CD4-positive, alpha-beta T cell treated with Interleukin-17A for 1 hour (primary cell): ENCODE data around the gene MDC1.
A peak's percentile ranks its signal among the peaks of the same experiment; 100 is the strongest.
"Not testable (repeated sequence)": the region's sequence is repeated elsewhere in the genome, so short reads cannot be mapped to it uniquely, and the experiment has no call there.

Experiments used
- DNase-seq: peaks from one replicate; pipeline ENCODE4 v3.0.0-alpha.2; 2020

The MDC1 gene

DNA sequence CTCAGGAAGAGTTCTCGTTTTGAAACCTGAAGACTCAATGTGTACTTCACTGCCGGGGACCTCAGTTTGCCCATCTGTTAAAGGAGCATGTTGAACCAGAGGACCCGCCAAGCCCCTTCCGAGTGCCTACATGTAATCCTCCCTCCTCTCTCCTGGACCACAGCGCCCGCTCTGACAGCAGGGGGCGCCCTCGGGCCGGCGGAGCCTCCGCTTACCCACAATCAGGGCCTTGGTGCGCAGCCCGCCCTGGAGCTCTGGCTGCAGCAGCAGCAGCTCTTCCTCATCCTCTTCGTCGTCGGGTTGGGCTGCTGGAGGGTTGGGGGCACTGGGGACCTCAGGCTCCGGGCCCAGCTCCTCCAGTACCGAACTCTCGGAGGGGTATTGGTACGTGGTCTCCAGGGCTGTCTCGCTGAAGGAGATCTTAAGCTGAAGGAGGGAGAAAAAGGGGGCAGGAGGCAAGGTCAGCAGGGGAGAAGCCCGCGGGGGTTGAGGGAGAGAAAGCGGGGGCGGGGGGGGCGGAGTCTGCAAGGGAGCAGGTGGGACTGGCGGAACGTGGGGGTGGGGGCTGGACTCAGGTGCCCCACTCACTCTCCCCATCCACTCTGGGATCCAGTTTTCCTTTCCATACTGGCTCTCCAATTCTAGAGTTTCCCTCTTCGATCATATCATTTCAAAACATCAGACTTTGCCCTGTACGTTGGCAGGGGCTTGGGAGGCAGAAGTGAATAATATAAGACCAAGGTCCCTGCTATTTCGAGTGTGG lies 37.9 kb downstream of the MDC1 start:
- peak; percentile 92 for DNase-seq

DNA sequence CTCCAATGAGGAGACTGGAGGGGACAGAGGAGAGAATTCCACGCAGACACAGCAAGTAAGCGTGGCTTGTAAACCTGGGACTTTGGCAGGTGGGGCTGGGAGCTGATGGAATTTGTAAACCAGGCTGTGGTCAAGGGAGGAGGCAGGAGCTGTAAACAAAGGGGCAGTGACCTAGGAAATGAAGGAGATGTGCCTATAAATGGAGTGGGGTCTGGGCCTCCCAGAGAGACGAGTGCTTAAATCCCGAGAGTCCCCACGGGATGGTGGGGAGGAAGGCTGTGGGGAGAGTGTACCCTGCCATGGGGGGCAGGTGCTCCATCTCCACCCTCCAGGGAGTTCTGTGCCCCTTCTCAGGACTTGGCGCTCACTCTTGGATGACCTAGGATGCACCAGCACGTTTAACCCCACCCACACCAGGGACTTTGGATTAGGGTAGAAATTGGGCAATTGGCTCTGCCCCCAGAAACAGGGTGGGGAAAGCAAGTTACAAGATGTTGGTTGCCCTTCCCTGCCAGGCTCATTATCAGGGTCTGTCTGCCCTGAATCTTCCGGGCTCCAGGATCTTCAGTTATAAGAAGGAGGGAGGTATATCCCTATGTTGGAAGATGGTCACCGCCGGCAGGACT lies 40.3 kb downstream of the MDC1 start:
- no peak for DNase-seq

DNA sequence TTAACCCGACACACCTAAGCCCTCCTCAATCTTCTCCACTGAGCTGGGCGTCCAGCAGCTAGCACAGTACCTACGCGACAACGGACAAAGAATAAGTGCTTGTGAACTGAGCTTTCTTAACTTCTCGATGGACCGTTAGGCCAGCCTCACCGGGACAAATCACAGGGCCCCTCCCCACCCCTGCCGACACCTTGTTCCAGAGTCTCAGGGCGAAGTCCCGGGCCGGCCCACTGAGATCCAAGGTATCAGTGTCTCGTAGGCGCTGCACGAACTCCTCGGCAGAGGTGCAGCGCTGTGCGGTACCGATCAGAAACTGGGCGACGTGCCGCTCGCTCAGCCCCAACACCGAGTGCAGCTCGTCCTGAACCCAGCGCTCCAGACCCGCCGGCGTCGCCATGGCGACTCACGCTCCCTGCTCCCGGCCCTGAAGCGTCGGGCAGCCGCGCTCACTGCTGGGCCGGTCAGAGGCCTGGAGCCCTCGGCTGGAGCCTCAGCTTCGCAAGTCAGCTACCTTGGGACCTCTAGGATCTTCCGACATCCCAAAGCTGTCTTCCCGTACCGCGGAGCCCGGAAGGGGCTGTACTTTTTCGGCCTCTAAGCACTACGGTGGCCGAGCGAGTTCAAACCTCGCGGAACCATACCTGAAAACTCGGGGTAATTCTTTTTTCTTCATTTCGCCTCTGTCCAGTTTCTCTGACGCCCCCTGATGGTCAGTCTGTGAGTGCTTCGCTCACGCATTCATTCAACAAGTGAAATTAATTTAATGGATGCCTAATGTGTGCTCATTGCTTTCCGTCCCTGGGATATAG lies 44.4 kb downstream of the MDC1 start, which contains the start of gene DHX16:
Gene DHX16 (minus strand): TSS at position 562 of the 809 bp plus-strand sequence. CDS start 165 bp downstream, at position 397.
- DNase-seq: peak; percentile 95

DNA sequence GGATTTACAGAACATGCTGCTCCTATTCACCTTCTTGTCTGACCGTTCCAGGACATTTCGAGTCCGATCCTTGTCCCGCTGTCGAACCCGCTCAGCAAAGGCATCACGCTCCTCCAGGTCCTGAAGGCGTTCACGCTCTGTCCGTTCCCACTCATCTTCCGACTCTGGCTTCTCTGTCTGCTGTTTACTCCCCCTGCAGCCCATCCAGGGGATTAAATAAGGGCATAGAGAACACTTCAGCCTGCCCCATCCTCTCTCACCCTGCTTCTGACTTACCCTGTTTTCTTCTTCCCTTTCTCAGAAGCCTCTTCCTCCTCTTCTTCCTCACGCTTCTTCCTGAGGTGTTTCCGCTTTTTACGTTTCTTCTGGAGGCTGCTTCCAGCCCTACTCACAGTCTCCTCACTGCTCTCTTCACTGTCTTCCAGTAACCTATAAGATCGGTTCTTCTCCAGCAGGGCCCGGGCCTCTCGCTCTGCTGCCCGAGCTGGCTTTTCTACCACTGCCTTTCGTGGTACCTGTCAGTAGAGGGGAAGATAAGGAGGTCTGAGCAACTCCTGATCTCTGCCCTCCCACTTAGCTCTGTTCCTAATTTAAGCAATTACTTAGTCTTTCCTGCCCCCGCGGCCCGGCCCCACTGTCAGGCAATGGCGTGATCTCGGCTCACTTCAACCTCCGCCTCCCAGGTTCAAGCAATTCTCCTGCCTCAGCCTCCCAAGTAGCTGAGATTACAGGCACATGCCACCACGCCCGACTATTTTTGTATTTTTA lies 46.1 kb downstream of the MDC1 start:
- DNase-seq: no peak

DNA sequence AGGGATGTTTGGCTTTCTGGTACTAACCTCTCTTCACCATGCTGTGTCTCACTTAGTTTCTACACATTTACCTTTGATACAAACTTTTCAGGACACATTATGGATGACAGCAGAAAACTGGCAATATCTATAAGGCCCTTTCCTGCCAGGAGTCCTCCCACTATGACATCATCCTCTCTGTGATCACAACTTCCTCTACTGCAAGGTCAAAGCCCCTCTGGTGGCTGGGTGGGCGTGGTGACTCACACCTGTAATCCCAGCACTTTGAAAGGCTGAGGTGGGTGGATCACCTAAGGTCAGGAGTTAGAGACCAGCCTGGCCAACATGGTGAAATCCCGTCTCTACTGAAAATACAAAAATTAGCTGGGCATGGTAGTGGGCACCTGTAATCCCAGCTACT lies 50.8 kb downstream of the MDC1 start:
- DNase-seq: not testable (repeated sequence)

DNA sequence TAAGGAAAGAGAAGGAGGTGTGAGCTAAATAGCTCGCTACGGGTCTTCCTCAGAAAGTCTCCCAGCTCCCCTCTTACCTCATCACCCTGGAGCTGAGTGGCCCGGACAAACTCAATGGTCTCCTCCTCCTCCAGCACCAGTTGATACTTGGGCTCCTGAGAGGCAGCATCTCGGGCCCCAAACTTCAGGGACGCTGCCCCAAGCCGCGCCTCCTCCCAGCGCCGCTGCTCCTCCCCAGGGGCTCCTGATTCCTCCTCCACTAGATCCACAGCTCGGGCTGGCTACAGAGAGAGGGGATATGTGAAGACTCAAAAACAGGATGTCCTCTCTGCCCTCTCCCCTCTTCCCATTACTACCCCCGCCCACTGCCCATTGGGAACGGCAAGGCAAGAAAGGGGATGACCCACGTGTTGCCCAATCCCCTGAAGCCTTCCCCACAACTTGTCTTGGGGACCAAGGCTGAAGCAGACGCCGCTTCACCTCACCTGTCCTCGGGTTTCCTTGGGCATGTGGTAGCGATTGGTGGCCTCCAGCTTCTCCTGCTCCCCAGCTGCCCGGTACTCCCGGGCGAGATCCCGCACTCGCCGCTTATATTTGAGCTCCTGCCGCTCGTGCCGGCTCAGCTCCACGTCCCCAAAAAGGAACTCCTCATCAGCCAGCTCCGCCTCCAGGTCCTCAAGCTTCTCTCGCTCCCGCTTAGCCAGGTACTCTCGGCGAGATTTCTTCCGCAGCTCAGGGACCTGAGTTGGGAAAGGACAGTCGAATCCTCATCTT lies 51.9 kb downstream of the MDC1 start:
- DNase-seq: no peak

DNA sequence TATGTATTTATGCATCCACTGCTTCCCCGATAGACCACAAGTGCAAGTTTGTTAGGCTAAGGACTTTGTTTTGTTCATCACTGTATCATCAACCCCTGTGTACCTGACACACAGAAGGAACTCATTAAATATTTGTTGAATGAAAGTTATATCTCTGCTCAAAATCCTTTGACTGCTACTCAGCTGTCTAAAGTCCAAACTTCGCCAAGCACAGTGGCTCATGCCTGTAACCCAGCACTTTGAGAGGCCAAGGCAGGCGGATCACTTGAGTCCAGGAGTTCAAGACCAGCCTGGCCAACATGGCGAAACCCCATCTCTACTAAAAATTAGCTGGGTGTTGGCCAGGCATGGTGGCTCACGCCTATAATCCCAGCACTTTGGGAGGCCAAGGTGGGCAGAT lies 59.2 kb downstream of the MDC1 start:
- not testable (repeated sequence) for DNase-seq

DNA sequence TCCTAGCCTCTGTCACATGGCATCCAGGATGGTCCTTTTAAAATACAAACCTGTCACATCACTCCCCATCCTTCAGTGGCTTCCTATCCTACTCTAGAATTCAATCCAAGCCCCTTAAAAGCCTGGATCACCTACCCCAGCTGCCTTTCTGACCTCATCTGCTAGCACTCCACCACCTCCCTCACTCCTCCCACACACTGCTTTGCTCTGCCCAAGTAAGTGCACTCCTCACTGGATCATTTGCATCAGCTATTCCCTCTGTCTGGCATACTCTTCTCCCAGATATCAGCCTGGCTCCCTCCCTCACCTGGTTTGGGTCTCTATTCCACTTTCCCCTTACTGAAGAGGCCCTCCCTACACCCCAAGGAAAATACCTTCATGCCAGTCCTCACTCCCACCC lies 59.6 kb downstream of the MDC1 start:
- DNase-seq: no peak

DNA sequence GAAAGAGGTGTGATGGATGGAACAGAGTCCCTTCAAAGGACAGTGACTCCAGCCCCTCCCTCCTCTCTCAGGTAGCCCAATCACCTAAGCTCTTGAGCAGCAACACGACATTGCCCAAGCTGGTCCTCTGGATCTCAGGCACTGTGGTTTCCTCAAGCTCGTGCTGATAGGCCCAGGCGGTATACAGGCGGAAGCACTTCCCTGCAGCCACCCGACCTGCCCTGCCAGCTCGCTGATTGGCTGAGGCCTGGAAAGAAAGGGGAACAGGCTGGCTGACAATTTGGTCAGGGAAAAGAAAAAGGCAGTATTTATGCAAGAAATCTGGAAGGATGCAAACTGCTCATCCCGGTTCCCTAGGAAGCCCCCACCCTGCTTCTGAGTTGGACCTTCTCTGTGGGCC lies 60.6 kb downstream of the MDC1 start:
- DNase-seq: no peak

DNA sequence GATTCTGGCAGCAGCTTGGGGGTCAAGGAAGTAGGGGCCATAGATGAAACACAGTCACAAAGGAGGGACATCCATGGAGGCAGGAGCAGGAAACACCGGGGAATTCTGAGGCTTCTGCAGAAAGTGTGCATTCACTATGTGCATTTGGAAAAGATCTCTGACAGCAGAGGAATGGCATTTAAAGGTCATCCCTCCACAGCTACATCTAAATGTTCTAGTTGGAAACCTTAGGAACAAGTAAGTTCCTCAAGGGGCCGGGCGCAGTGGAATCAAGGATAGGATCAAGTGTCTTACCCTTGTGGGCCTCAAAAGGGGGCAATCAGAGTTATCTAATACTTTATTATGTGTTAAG lies 61.4 kb downstream of the MDC1 start:
- no peak for DNase-seq

DNA sequence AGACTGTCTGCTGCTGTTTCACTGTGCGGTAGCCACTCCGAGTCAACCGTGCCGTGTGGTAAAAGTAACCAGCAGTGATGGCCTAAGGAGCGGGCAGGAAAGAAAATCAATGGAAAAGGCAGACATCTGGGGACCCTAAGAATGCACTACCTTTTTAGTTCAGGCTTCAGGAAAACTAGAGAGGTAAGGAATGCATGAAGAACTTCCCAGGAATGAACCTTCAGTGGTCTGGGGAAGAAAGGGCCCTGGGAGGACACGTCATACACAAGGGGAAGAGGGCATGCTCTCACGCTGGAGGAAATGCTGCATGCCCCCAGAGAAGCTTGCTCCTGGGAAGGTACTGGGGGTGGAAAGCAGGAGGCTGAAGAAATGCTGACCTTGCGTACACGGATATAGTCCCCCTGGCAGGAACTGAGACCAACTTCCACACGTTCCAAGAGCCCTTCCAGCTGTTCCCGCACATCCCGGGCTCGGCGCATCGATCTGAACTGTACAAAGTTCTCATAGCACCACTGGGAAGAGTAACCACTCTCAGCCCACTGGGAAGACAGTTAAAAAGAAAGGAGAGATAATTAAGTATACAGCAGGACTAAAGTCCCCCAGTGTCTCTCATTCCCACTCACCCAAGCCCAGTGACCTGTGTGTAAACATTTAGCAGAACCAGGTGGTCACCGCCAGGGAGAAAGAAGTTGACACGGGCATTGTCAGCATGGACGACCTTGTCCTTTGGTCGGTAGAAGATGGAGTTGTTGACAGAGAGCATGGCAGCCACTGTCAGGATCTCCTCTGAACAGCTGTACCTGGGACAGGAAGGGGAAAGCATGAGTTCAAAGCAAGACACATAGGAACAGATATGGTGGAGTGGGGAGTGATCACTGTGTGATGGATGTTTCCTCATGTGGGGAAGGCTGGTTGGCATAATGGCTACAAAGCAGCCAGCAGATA lies 62.0 kb downstream of the MDC1 start:
- DNase-seq: no peak

DNA sequence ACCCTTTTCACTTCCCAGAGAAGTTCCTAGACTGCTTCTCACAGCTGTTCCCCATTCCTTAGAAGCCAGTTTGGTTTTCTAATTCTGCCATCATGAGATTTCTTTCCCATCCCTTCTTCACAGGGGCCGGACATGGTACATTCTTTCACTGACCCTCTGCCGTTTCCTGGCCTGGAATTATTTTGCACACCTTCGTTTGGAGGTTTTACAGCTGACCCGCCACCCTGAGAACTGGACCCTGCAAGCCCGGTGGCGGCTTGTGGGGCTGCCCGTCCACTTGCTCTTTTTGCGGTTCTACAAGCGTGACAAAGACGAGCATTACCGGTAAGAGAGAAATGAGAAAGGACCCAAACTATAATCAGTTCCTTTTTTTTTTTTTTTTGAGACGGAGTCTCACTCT lies 65.9 kb downstream of the MDC1 start:
- DNase-seq: no peak
